ENCODE measurements around the gene SAG. TPM values are rescaled to one million over a fixed set of nuclear protein-coding genes. Genes with fewer than 3 reads are reported as not detected.

The SAG gene
- total RNA-seq (10 to 100 TPM in 1 of 2 donors, 1 to 10 TPM in 1; 5.1 to 10.2 TPM), polyA plus RNA-seq (ENCODE audit: insufficient read depth, low read depth, low replicate concordance) (25.6 TPM)
- long read RNA-seq, donor 1, result 0 reads
- long read RNA-seq, donor 2, result 0 reads

DNA sequence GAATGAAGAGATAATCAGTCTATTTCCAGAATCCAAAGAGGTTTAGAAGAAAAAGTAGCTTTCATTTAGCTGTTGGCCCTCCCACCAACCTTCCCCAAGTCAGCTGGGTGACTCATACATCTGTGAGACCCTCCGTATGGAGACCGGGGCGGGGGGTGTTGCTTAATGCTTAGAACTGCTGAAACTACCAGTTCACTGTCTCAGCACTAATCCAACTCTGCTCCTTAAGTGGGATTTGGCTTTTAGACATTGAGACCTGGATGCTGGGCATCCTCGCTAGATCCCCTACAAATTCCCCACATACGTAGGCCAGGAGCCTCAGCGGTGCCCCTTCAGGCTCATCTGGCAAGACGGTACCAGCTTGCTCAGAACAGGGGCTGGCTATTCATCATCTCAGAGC is at the start of gene SAG:
Gene SAG, plus strand, starts transcription at position 252 of the 400 bp plus-strand sequence. CDS start 1,374 bp downstream, outside the sequence.
- 61 to 82% methylated on average over 3 to 7 of the region's 7 CpGs for WGBS, 2 donors
- H3K9me3 ChIP-seq, result no peaks in the 10 kb centered on the region
- H3K4me3 ChIP-seq, result no peak within 1 kb of the TSS
- TF ChIP-seq, protein P1, sequence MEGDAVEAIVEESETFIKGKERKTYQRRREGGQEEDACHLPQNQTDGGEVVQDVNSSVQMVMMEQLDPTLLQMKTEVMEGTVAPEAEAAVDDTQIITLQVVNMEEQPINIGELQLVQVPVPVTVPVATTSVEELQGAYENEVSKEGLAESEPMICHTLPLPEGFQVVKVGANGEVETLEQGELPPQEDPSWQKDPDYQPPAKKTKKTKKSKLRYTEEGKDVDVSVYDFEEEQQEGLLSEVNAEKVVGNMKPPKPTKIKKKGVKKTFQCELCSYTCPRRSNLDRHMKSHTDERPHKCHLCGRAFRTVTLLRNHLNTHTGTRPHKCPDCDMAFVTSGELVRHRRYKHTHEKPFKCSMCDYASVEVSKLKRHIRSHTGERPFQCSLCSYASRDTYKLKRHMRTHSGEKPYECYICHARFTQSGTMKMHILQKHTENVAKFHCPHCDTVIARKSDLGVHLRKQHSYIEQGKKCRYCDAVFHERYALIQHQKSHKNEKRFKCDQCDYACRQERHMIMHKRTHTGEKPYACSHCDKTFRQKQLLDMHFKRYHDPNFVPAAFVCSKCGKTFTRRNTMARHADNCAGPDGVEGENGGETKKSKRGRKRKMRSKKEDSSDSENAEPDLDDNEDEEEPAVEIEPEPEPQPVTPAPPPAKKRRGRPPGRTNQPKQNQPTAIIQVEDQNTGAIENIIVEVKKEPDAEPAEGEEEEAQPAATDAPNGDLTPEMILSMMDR (IDR thresholded peaks at IDR 0.05), result no peak
- no peak for TF ChIP-seq POLR2A (IDR thresholded peaks at IDR 0.05)
- no peaks in the 10 kb centered on the region for H3K27me3 ChIP-seq
- no peak within 1 kb of the TSS for H3K27ac ChIP-seq
- intact Hi-C loops (cut with DNase I; ENCODE audit: low total_unique reads), result no loop called here
- no peaks in the 10 kb centered on the region for H3K36me3 ChIP-seq (ENCODE audit: low read depth, missing control alignments)
- no peaks in the 10 kb centered on the region for H3K4me1 ChIP-seq
- no peak for DNase-seq

DNA sequence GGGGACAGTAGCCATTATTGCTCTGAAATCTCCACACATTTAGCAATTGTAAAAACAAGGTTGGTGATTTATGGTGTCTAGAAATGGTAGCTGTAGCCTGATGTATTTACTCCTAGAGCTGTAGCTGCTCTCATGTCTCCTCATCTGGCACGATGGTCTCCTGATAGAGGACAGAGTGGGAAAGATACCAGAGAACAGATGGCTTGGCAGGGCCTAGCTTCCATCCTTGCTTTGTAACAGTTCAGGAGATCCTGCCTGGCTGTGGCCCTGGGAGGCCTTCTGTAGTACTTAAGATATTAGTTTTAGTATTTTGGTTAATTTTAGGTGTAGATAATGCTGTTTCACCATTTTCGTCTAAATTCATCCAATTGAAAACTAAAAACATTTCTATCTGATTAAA is 49.4 kb upstream of the SAG start:
- Histone ChIP-seq H3K4me1 (no peaks in the 10 kb centered on the region), H3K36me3 (ENCODE audit: low read depth, missing control alignments) (no peaks in the 10 kb centered on the region), H3K27me3 (no peaks in the 10 kb centered on the region), H3K4me3 (no peak overlapping the region), H3K9me3 (no peaks in the 10 kb centered on the region), H3K27ac (no peak overlapping the region)
- TF ChIP-seq, protein P1 (IDR thresholded peaks at IDR 0.05), result no peak
- no peak for TF ChIP-seq POLR2A (IDR thresholded peaks at IDR 0.05)
- intact Hi-C loops (cut with DNase I; ENCODE audit: low total_unique reads), result loop anchor here (10.0 kb wide), 1 partner anchor 653 kb away; no protein-coding TSS in a partner anchor
- WGBS, 2 donors, result 79 to 92% methylated on average over 2 of the region's 2 CpGs
- no peak for DNase-seq

GRCh38 chr2:233259730-233260129 is 47.9 kb upstream of the SAG start:
- intact Hi-C loops (cut with DNase I; ENCODE audit: low total_unique reads), result loop anchor here (10.0 kb wide), 2 partner anchors 95 to 655 kb away; partner anchors contain the start of gene DGKD
- Histone ChIP-seq H3K27ac (no peak overlapping the region), H3K36me3 (ENCODE audit: low read depth, missing control alignments) (no peaks in the 10 kb centered on the region)

GRCh38 chr2:233260661-233261060 is 47.0 kb upstream of the SAG start:
- intact Hi-C loops (cut with DNase I; ENCODE audit: low total_unique reads), result loop anchor here (10.0 kb wide), 1 partner anchor 94 kb away; the partner anchor contains the start of gene DGKD
- no peak for DNase-seq
- Histone ChIP-seq H3K9me3 (no peaks in the 10 kb centered on the region), H3K27ac (no peak overlapping the region), H3K27me3 (no peaks in the 10 kb centered on the region), H3K4me1 (no peaks in the 10 kb centered on the region), H3K36me3 (ENCODE audit: low read depth, missing control alignments) (no peaks in the 10 kb centered on the region), H3K4me3 (no peak overlapping the region)
- TF ChIP-seq, protein P1 (IDR thresholded peaks at IDR 0.05), result no peak
- no peak for TF ChIP-seq POLR2A (IDR thresholded peaks at IDR 0.05)
- 93 to 98% methylated on average over 5 of the region's 5 CpGs for WGBS, 2 donors

More at GRCh38 chr2:233259730-233260129, 47.9 kb upstream of the SAG start:
- no peaks in the 10 kb centered on the region for H3K9me3 ChIP-seq
- no peaks in the 10 kb centered on the region for H3K27me3 ChIP-seq
- H3K4me1 ChIP-seq, result no peaks in the 10 kb centered on the region
- TF ChIP-seq, protein P1 (IDR thresholded peaks at IDR 0.05), result no peak
- TF ChIP-seq POLR2A (IDR thresholded peaks at IDR 0.05), result no peak
- H3K4me3 ChIP-seq, result no peak overlapping the region
- DNase-seq, result no peak
- 92 to 94% methylated on average over 1 of the region's 1 CpG for WGBS, 2 donors

Data from testis (tissue), 5 donors.